A549 treated with Mapracorat at 1 μM for 4 hours (cell line): ENCODE results near the gene SWAP70. TPM values are rescaled to one million over a fixed set of nuclear protein-coding genes. Genes with fewer than 3 reads are reported as not detected.

Experiments used
- total RNA-seq: library from RNA; stranded (reverse); fragments of 200-300 nt; extraction: Qiagen RNA extraction; gene quantifications from 5 replicates; pipeline ENCODE4 v1.2.3, GENCODE V29; 2022

SWAP70 gene
- total RNA-seq, result 26.0 to 31.2 TPM (median 30.6 TPM) in 5 replicates

DNA sequence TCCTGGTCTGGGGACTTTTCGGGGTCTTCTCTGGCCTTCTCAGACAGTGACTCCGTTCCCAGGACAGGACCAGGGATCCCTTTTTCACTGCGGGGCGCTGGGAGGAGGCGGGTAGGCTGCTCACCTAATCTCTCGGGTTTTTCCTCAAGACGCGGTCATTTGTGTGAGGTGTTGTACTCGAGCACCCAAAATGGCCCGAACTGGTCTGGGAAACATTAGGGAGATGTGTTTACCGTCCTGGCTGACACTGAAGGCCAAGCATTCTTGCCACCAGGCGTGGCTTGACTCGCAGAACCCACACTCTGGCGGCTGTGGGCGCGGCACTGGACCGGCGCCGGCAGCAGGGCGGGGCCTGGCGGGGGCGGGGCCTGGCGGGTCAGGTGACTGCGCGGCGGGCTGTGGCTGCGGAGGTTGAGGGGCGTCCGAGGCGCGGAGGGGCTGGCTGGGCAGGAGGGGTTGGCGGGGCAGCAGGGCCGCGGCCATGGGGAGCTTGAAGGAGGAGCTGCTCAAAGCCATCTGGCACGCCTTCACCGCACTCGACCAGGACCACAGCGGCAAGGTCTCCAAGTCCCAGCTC is at the start of gene SWAP70:
Gene SWAP70 (plus strand): TSS at position 379 of the 577 bp plus-strand sequence. CDS start 103 bp downstream, at position 482.

Other genes starting within 250 kb of the SWAP70 start
- 8.7 to 12.5 TPM (median 10.4 TPM) in 5 replicates for gene ZNF143, start 203.1 kb upstream of the SWAP70 start, total RNA-seq
- gene WEE1, start 90.4 kb upstream of the SWAP70 start, total RNA-seq, result 19.7 to 24.5 TPM (median 22.2 TPM) in 5 replicates